Glutamatergic neuron (in vitro differentiated cells): ENCODE results near the gene ERI3. TPM values are rescaled to one million over a fixed set of nuclear protein-coding genes. Genes with fewer than 3 reads are reported as not detected.

Experiments used
- DNase-seq: peaks from one replicate; pipeline ENCODE4 v3.0.0; 2022
- H3K27ac Mint-ChIP-seq: one replicate; pipeline ENCODE4 v1.8.0; 2020; ENCODE audit warnings: mild to moderate bottlenecking, mixed read lengths, inconsistent platforms; ENCODE audit not compliant: unreplicated experiment
- H3K27me3 Mint-ChIP-seq: one replicate; pipeline ENCODE4 v1.8.0; 2020; ENCODE audit warnings: mild to moderate bottlenecking, moderate library complexity, mixed read lengths, inconsistent platforms; ENCODE audit not compliant: unreplicated experiment
- H3K36me3 Mint-ChIP-seq: one replicate; pipeline ENCODE4 v1.8.0; 2020; ENCODE audit warnings: mild to moderate bottlenecking, mixed read lengths, inconsistent platforms; ENCODE audit not compliant: unreplicated experiment
- H3K4me1 Mint-ChIP-seq: one replicate; pipeline ENCODE4 v1.8.0; 2020; ENCODE audit warnings: mild to moderate bottlenecking, low read depth, mixed read lengths, inconsistent platforms; ENCODE audit not compliant: unreplicated experiment
- H3K4me3 Mint-ChIP-seq: one replicate; pipeline ENCODE4 v1.8.0; 2020; ENCODE audit warnings: mild to moderate bottlenecking, mixed read lengths, inconsistent platforms; ENCODE audit not compliant: unreplicated experiment
- H3K9me3 Mint-ChIP-seq: one replicate; pipeline ENCODE4 v1.8.0; 2020; ENCODE audit warnings: mild to moderate bottlenecking, moderate library complexity, mixed read lengths, inconsistent platforms; ENCODE audit not compliant: unreplicated experiment
- CTCF ChIP-seq: fragments of 200-600 bp; sonication (generic); IDR thresholded peaks from one replicate; pipeline ENCODE4 v1.5.0; 2021; ENCODE audit not compliant: partially characterized antibody, unreplicated experiment
- total RNA-seq: library from RNA; stranded (reverse); fragmentation: NEBNext Ultra II Directional; extraction: Animal tissue kit (Norgen Biotek cat#: 25700); gene quantifications from one replicate; pipeline ENCODE4 v1.2.1, GENCODE V29; 2021; ENCODE audit not compliant: unreplicated experiment

The ERI3 gene
- total RNA-seq, 1 donor from 2014 or later = 37.0 TPM

- H3K27me3 Mint-ChIP-seq = peaks cover 1% of the 10 kb centered on the region
- peak; percentile 96 for TF ChIP-seq CTCF
Measured at GRCh38 chr1:44318097-44319088, 36.7 kb downstream of the ERI3 start.

DNA sequence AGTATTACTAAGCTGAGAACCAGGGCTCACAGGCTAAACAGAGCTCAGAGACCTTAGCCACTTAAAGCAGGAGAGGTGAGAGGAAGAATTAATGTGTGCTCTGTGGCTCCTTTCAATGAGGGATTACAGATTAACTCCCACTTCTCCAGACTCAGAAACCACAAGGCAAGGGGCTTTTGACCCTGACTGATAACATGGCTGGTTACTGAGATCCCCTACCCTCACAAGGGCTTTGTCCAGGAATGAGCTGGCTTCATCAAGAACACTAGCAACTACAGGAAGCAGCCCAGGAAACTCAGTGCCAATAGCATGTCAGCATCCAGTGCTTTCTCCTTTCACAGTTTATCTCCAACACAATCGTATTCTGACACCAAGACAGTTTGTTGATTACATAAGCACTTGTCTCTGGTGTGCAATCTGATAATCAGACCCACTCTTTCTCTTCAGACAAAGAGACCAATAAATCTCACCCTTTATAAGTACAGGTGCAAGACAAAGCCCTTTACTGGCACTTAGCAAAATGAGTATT, 38.8 kb downstream of the ERI3 start:
- no peak overlapping the region for H3K27ac Mint-ChIP-seq
- H3K4me3 Mint-ChIP-seq = no peak overlapping the region
- H3K36me3 Mint-ChIP-seq = no peaks in the 10 kb centered on the region
- no peak for DNase-seq
- no peaks in the 10 kb centered on the region for H3K27me3 Mint-ChIP-seq
- no peak for TF ChIP-seq CTCF
- H3K4me1 Mint-ChIP-seq = peaks cover 19% of the 10 kb centered on the region
- H3K9me3 Mint-ChIP-seq = peaks cover 4% of the 10 kb centered on the region

More at GRCh38 chr1:44318097-44319088, 36.7 kb downstream of the ERI3 start:
- Mint-ChIP-seq H3K36me3 (peaks cover 2% of the 10 kb centered on the region), H3K4me3 (no peak overlapping the region), H3K4me1 (peaks cover 6% of the 10 kb centered on the region), H3K27ac (no peak overlapping the region), H3K9me3 (peaks cover 3% of the 10 kb centered on the region)
- DNase-seq = peak; percentile 68

DNA sequence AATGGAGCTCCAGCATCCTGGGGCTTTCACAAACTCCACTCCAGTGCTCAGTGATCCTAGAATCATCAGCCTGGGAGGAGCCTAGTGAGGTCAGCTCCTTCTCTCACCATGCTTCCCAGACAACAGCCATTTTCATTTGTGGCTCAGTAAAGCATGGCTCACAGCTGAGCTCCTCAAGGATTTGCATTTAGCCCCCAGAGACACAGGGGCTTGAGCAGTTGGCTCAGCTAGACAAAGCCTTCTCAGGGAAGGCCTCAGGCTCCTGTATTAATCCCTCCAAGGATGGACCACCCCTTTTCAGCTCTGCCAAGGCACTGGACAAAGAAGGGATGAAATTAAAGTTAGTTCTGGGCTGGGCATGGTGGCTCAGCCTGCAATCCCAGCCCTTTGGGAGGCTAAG, 39.5 kb downstream of the ERI3 start:
- H3K36me3 Mint-ChIP-seq = no peaks in the 10 kb centered on the region
- H3K27ac Mint-ChIP-seq = peak overlapping the region; percentile 50
- peaks cover 19% of the 10 kb centered on the region for H3K4me1 Mint-ChIP-seq

DNA sequence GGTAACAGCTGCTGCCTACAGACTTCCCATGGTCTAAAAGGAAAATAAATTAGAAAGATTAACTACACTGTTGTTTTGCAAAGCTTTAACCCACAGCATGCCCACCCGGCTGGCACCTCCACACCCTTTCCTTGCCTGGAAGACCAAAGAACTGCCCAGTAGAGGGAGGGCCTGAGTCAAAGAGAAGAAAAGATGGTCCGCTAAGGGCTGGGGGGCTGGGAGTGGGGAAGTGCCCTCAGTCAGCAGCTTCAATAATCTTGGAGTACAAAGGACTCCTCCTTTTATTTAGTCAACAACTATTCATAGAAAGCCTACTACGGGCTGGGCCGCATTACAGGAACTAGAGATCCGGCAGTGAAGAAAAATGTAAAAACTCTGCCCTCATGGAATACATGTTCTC, 40.6 kb downstream of the ERI3 start:
- Mint-ChIP-seq H3K4me3 (no peak overlapping the region), H3K9me3 (peaks cover 4% of the 10 kb centered on the region), H3K36me3 (no peaks in the 10 kb centered on the region), H3K27me3 (no peaks in the 10 kb centered on the region), H3K27ac (peak overlapping the region; percentile 33), H3K4me1 (peaks cover 19% of the 10 kb centered on the region)
- DNase-seq = no peak
- TF ChIP-seq CTCF = no peak

More for the DNA sequence above, 39.5 kb downstream of the ERI3 start:
- Mint-ChIP-seq H3K9me3 (peaks cover 4% of the 10 kb centered on the region), H3K4me3 (no peak overlapping the region), H3K27me3 (no peaks in the 10 kb centered on the region)
- no peak for TF ChIP-seq CTCF
- DNase-seq = peak; percentile 31
